ENCODE data around the gene ASIC1.

- TF ChIP-seq L3MBTL2 (conservative IDR thresholded peaks at IDR 0.05) (no peak), BHLHE40 (IDR thresholded peaks at IDR 0.05; ENCODE audit: borderline replicate concordance) (no peak), FOXA1 (IDR thresholded peaks at IDR 0.05) (no peak), PKNOX1 (IDR thresholded peaks at IDR 0.05) (no peak)
Observed at GRCh38 chr12:50101663-50102062, 44.3 kb downstream of the ASIC1 start.
